K562 (cell line): Measurements from ENCODE around the gene DHDH. TPM values are rescaled to one million over a fixed set of nuclear protein-coding genes. Genes with fewer than 3 reads are reported as not detected.

Source experiments
- ARNT ChIP-seq, 2 experiments: fragments of 450-650 bp; IDR thresholded peaks; 2 replicates each; pipeline ENCODE4 v1.6.1; 2016; ENCODE audit warnings: mild to moderate bottlenecking in 1 of 2
- ATF1 ChIP-seq, 2 experiments: fragments of 450-650 bp in 1 of 2; IDR thresholded peaks; 2 replicates each; pipeline ENCODE4 v1.6.1; 2016; ENCODE audit warnings: missing compliant biosample characterization in 1 of 2, missing genetic modification characterization in 1 of 2
- ATF3 ChIP-seq, 2 experiments: fragments of 450-650 bp in 1 of 2; sonication (generic) in 1 of 2; formaldehyde crosslinking in 1 of 2; IDR thresholded peaks in 1 of 2; conservative IDR thresholded peaks in 1 of 2; 2 replicates each; pipeline versions ENCODE4 v1.6.1 to v1.8.1; 2016 to 2023; ENCODE audit warnings: mild to moderate bottlenecking in 2 of 2, moderate library complexity in 2 of 2, inconsistent platforms in 1 of 2, missing genetic modification reagents in 1 of 2
- BDP1 ChIP-seq: IDR thresholded peaks from 3 replicates; pipeline ENCODE4 v1.6.1; 2011; ENCODE audit not compliant: insufficient read length, insufficient read depth
- BRD9 ChIP-seq: fragments of 450-650 bp; IDR thresholded peaks from 2 replicates; pipeline ENCODE4 v1.6.1; 2018; ENCODE audit warnings: low read depth; ENCODE audit not compliant: partially characterized antibody
- CTBP1 ChIP-seq: fragments of 450-650 bp; IDR thresholded peaks from 2 replicates; pipeline ENCODE4 v1.6.1; 2016; ENCODE audit warnings: borderline replicate concordance
- FOXA1 ChIP-seq: fragments of 450-650 bp; IDR thresholded peaks from 2 replicates; pipeline ENCODE4 v1.6.1; 2016; ENCODE audit warnings: mild to moderate bottlenecking, borderline replicate concordance
- FOXP1 ChIP-seq: sonication (generic); formaldehyde crosslinking; IDR thresholded peaks from 2 replicates; pipeline ENCODE4 v1.8.0; 2022; ENCODE audit warnings: mild to moderate bottlenecking, missing genetic modification reagents
- GTF2B ChIP-seq: IDR thresholded peaks from 2 replicates; pipeline ENCODE4 v1.6.1; 2011; ENCODE audit not compliant: insufficient read length; ENCODE audit errors: extremely low read depth
- MEIS2 ChIP-seq: fragments of 450-650 bp; IDR thresholded peaks from 2 replicates; pipeline ENCODE4 v1.6.1; 2014; ENCODE audit warnings: mild to moderate bottlenecking; ENCODE audit not compliant: partially characterized antibody
- NCOR1 ChIP-seq: fragments of 450-650 bp; IDR thresholded peaks from 2 replicates; pipeline ENCODE4 v1.6.1; 2016; ENCODE audit warnings: mild to moderate bottlenecking, moderate library complexity
- NEUROD1 ChIP-seq: fragments of 150-350 bp; IDR thresholded peaks from 2 replicates; pipeline ENCODE4 v1.6.1; 2014; ENCODE audit warnings: borderline replicate concordance, low read length, low read depth; ENCODE audit not compliant: partially characterized antibody
- NFE2L1 ChIP-seq: fragments of 450-650 bp; IDR thresholded peaks from 2 replicates; pipeline ENCODE4 v1.6.1; 2016; ENCODE audit warnings: missing genetic modification characterization, low read depth, mild to moderate bottlenecking, missing compliant biosample characterization, moderate library complexity, borderline replicate concordance
- POLR2H ChIP-seq: IDR thresholded peaks from 2 replicates; pipeline ENCODE4 v1.6.1; 2016; ENCODE audit warnings: missing genetic modification characterization, low read depth, mild to moderate bottlenecking, control low read depth, missing compliant biosample characterization, moderate library complexity
- POU5F1 ChIP-seq: fragments of 150-350 bp; IDR thresholded peaks from 2 replicates; pipeline ENCODE4 v1.6.1; 2014; ENCODE audit warnings: borderline replicate concordance, low read length, low read depth, mild to moderate bottlenecking; ENCODE audit not compliant: partially characterized antibody
- PPARD ChIP-seq: fragments of 250-450 bp; sonication (Bioruptor Pico); IDR thresholded peaks from 2 replicates; pipeline ENCODE4 v1.8.0; 2022; ENCODE audit warnings: inconsistent platforms, mild to moderate bottlenecking, moderate library complexity
- RBM25 ChIP-seq: fragments of 200-400 bp; formaldehyde crosslinking; IDR thresholded peaks from 2 replicates; pipeline ENCODE4 v1.6.1; 2018; ENCODE audit warnings: low read length, low read depth, moderate library complexity; ENCODE audit not compliant: severe bottlenecking
- SPI1 ChIP-seq: IDR thresholded peaks from 2 replicates; pipeline ENCODE4 v1.6.1; 2011; ENCODE audit warnings: low read depth, low read length, control low read depth, borderline replicate concordance
- SREBF1 ChIP-seq: fragments of 150-350 bp; IDR thresholded peaks from 2 replicates; pipeline ENCODE4 v1.6.1; 2014; ENCODE audit warnings: antibody characterized with exemption, low read depth, low read length, borderline replicate concordance
- USF1 ChIP-seq: sonication (generic); formaldehyde crosslinking; IDR thresholded peaks from 2 replicates; pipeline ENCODE4 v1.9.0; 2022; ENCODE audit warnings: mild to moderate bottlenecking, missing genetic modification reagents
- ZBTB5 ChIP-seq: fragments of 450-650 bp; IDR thresholded peaks from 2 replicates; pipeline ENCODE4 v1.6.1; 2017; ENCODE audit warnings: antibody characterized with exemption
- polyA plus RNA-seq, 8 experiments: library from polyadenylated mRNA; depleted of rRNA in 4 of 8; stranded (reverse) in 5 of 8; unstranded in 3 of 8; fragments of >200 nt; fragmentation: Nextera tagmentation in 2 of 8; fragmentation: Illumina TruSeq in 1 of 8; extraction: Ambion mirVana in 2 of 8; extraction: Trizol in 1 of 8; gene quantifications; 2 replicates each; pipeline versions ENCODE4 v1.2.1 to v1.2.3, GENCODE V29; 2011 to 2014; ENCODE audit warnings: inconsistent platforms in 1 of 8, missing spikeins in 1 of 8
- total RNA-seq, 7 experiments: library from RNA; depleted of rRNA in 6 of 7; stranded (reverse); fragments of >200 nt in 6 of 7; fragmentation: Illumina TruSeq in 2 of 7; extraction: Trizol in 2 of 7; gene quantifications; 2 replicates each; pipeline versions ENCODE4 v1.2.1 to v1.2.3, GENCODE V29; 2011 to 2021; ENCODE audit warnings: low replicate concordance in 1 of 7

Gene DHDH
- total and polyA plus RNA-seq, 9 of the 15 experiments (the other 6 are each of a cell fraction or from before 2014, with no cell fraction given), result 0.37 to 1.9 (median 0.87) TPM

GRCh38 chr19:48899781-48900476, 33.6 kb upstream of the DHDH start, which contains the start of gene NUCB1 (continued):
- no peak for TF ChIP-seq GTF2B
- TF ChIP-seq ZBTB5, result peak; percentile 97
- TF ChIP-seq ARNT (IDR thresholded peaks at IDR 0.05), result 0 out of 4 replicates have a peak, but pooled peaks of 1 of the 2 experiments have one; percentile 51
- no peak for TF ChIP-seq ATF1 (CRISPR knock-in tag; IDR thresholded peaks at IDR 0.05)
- peak; percentile 90 for TF ChIP-seq ATF1 (tag; IDR thresholded peaks at IDR 0.05)
- no peak for TF ChIP-seq SREBF1
- TF ChIP-seq NFE2L1 (tag), result no peak
- TF ChIP-seq FOXP1 (CRISPR knock-in tag), result no peak
- 0 out of 2 replicates have a peak, but pooled peaks have one; percentile 6 for TF ChIP-seq NCOR1
- TF ChIP-seq SPI1, result peak; percentile 92
- TF ChIP-seq PPARD (CRISPR knock-in tag), result no peak
- TF ChIP-seq POLR2H (tag), result peak; percentile 31
- peak; percentile 63; the same call in 1 of the 2 replicates for TF ChIP-seq CTBP1
- TF ChIP-seq BRD9, result peak; percentile 8
- TF ChIP-seq RBM25, result peak; percentile 19
- TF ChIP-seq POU5F1, result peak; percentile 70
- TF ChIP-seq BDP1, result no peak
- TF ChIP-seq USF1, result peak; percentile 27; the same call in 1 of the 2 replicates
- TF ChIP-seq NEUROD1, result peak; percentile 58
- TF ChIP-seq MEIS2, result peak; percentile 34
- peak; percentile 11; the same call in 1 of the 2 replicates for TF ChIP-seq ATF3 (IDR thresholded peaks at IDR 0.05)
- TF ChIP-seq ATF3 (CRISPR knock-in tag; conservative IDR thresholded peaks at IDR 0.05), result no peak; the same call in 1 of the 2 replicates
- no peak for TF ChIP-seq FOXA1
